Measurements from ENCODE around the gene MARK1. TPM values are rescaled to one million over a fixed set of nuclear protein-coding genes. Genes with fewer than 3 reads are reported as not detected.

Gene MARK1
- total RNA-seq, 1 experiment from 2014 or later: 17.8 TPM

DNA sequence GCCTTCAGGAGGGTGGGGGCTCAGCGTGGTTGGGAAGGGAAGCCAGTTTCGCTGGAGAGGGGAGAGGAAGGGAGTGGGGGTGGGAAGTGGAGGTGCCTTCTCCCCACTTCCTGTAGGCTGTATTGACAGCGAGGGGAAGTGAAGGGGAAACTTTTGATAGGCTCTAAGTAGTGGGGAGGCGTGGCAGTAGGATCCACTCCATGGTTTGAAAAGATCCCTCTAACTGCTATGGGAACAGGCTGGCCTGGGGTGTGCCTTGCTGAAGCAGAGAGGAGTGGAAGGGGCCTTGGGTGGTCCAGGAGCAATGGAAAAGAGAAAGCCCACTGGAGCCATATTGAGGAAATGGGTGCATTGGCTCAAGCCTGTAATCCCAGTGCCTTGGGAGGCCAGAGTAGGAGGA lies 182.4 kb downstream of the MARK1 start:
- Histone ChIP-seq H3K56ac (ENCODE audit: insufficient read length, low read depth, low read length) (no peak overlapping the region), H3K27me3 (ENCODE audit: insufficient read depth, low read length) (no peaks in the 10 kb centered on the region), H3K9me3 (ENCODE audit: control insufficient read depth, low read depth, low read length) (no peaks in the 10 kb centered on the region), H3K23ac (ENCODE audit: insufficient read length, low read depth, low read length) (no peak overlapping the region), H2AFZ (ENCODE audit: low read length) (no peak overlapping the region), H4K8ac (replicated peaks; ENCODE audit: insufficient read length, low read depth, low read length) (no peak overlapping the region), H2BK12ac (ENCODE audit: insufficient read length, low read depth, low read length) (no peak overlapping the region), H3K9ac (ENCODE audit: extremely low read depth, insufficient read length, low read length) (no peak overlapping the region), H3K18ac (ENCODE audit: insufficient read length, low read depth, low read length) (no peak overlapping the region), H2BK120ac (ENCODE audit: low read depth, low read length, poor library complexity, severe bottlenecking) (no peak overlapping the region), H2BK15ac (ENCODE audit: low read depth, low read length) (no peak overlapping the region), H3K4ac (ENCODE audit: low read depth, low read length) (no peak overlapping the region), H4K20me1 (ENCODE audit: control insufficient read depth, insufficient read depth, insufficient read length) (no peaks in the 10 kb centered on the region), H3K4me1 (ENCODE audit: insufficient read depth, low read length) (no peaks in the 10 kb centered on the region), H2AK5ac (ENCODE audit: insufficient read length, low read length) (no peak overlapping the region), H3T11ph (ENCODE audit: low read length) (no peak overlapping the region), H3K23me2 (ENCODE audit: insufficient read length, low read depth, low read length, poor library complexity, severe bottlenecking) (no peaks in the 10 kb centered on the region), H2BK20ac (ENCODE audit: low read depth, low read length, poor library complexity, severe bottlenecking) (no peak overlapping the region), H3K79me2 (ENCODE audit: insufficient read depth, low read length) (no peaks in the 10 kb centered on the region), H4K5ac (ENCODE audit: insufficient read length, low read depth, low read length) (no peak overlapping the region), H4K91ac (ENCODE audit: insufficient read length, low read depth, low read length) (no peak overlapping the region), H3K4me2 (ENCODE audit: insufficient read depth, insufficient read length, low read length) (no peak overlapping the region), H3K27ac (ENCODE audit: insufficient read length, low read depth, low read length) (no peak overlapping the region), H3K14ac (ENCODE audit: insufficient read depth, low read length) (no peak overlapping the region; the same call in 1 of the 2 replicates), H3K79me1 (ENCODE audit: insufficient read depth, low read depth, low read length, poor library complexity, severe bottlenecking) (no peaks in the 10 kb centered on the region), H2BK5ac (ENCODE audit: insufficient read length, low read length) (no peak overlapping the region)
- WGBS (ENCODE audit: extremely low coverage, insufficient read length, low lambda C conversion rate): no CpG with 5 or more reads among the region's 4 CpGs
- Mint-ChIP-seq H3K4me3 (no peak overlapping the region), H3K27ac (no peak overlapping the region), H3K4me1 (peaks cover 10 to 12% of the 10 kb centered on the region in 2 experiments), H3K9me3 (peaks cover 9 to 10% of the 10 kb centered on the region in 2 experiments), H3K27me3 (ENCODE audit: low read depth) (peaks cover 2% of the 10 kb centered on the region), H3K36me3 (ENCODE audit: insufficient read depth in 1 of 3, low read depth in 3 of 3) (peaks cover 0 to 3% (median under 1%) of the 10 kb centered on the region in 3 experiments; a peak in 2 of 7 replicates)
- no peak for DNase-seq
- TF ChIP-seq, protein P1, sequence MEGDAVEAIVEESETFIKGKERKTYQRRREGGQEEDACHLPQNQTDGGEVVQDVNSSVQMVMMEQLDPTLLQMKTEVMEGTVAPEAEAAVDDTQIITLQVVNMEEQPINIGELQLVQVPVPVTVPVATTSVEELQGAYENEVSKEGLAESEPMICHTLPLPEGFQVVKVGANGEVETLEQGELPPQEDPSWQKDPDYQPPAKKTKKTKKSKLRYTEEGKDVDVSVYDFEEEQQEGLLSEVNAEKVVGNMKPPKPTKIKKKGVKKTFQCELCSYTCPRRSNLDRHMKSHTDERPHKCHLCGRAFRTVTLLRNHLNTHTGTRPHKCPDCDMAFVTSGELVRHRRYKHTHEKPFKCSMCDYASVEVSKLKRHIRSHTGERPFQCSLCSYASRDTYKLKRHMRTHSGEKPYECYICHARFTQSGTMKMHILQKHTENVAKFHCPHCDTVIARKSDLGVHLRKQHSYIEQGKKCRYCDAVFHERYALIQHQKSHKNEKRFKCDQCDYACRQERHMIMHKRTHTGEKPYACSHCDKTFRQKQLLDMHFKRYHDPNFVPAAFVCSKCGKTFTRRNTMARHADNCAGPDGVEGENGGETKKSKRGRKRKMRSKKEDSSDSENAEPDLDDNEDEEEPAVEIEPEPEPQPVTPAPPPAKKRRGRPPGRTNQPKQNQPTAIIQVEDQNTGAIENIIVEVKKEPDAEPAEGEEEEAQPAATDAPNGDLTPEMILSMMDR (conservative IDR thresholded peaks at IDR 0.05): no peak
